ENCODE measurements around the gene SAMD3. TPM values are rescaled to one million over a fixed set of nuclear protein-coding genes. Genes with fewer than 3 reads are reported as not detected.

Gene SAMD3
- total RNA-seq, 1 experiment from 2014 or later, result 0.39 TPM

- H3K4me3 Mint-ChIP-seq, result no peak overlapping the region
- H4K8ac ChIP-seq (replicated peaks; ENCODE audit: insufficient read length, low read depth, low read length), result no peak overlapping the region
Measured at GRCh38 chr6:130185658-130186057, 37.1 kb downstream of the SAMD3 start.

More at GRCh38 chr6:130185658-130186057, 37.1 kb downstream of the SAMD3 start:
- Histone ChIP-seq H3K79me1 (ENCODE audit: insufficient read depth, low read depth, low read length, poor library complexity, severe bottlenecking) (no peaks in the 10 kb centered on the region), H3K9ac (ENCODE audit: extremely low read depth, insufficient read length, low read length) (no peak overlapping the region), H2BK5ac (ENCODE audit: insufficient read length, low read length) (no peak overlapping the region), H3K14ac (ENCODE audit: insufficient read depth, low read length) (no peak overlapping the region), H2BK12ac (ENCODE audit: insufficient read length, low read depth, low read length) (no peak overlapping the region), H3K18ac (ENCODE audit: insufficient read length, low read depth, low read length) (no peak overlapping the region), H3K79me2 (ENCODE audit: insufficient read depth, low read length) (no peaks in the 10 kb centered on the region), H3K27ac (ENCODE audit: insufficient read length, low read depth, low read length) (no peak overlapping the region), H3K23me2 (ENCODE audit: insufficient read length, low read depth, low read length, poor library complexity, severe bottlenecking) (no peaks in the 10 kb centered on the region), H3K27me3 (ENCODE audit: insufficient read depth, low read length) (no peaks in the 10 kb centered on the region), H2BK15ac (ENCODE audit: low read depth, low read length) (no peak overlapping the region), H3K23ac (ENCODE audit: insufficient read length, low read depth, low read length) (no peak overlapping the region), H3K4me2 (ENCODE audit: insufficient read depth, insufficient read length, low read length) (no peak overlapping the region), H4K5ac (ENCODE audit: insufficient read length, low read depth, low read length) (no peak overlapping the region), H4K91ac (ENCODE audit: insufficient read length, low read depth, low read length) (no peak overlapping the region), H3K56ac (ENCODE audit: insufficient read length, low read depth, low read length) (no peak overlapping the region), H3K4me1 (ENCODE audit: insufficient read depth, low read length) (no peaks in the 10 kb centered on the region), H2AFZ (ENCODE audit: low read length) (no peak overlapping the region), H4K20me1 (ENCODE audit: control insufficient read depth, insufficient read depth, insufficient read length) (no peaks in the 10 kb centered on the region), H2BK120ac (ENCODE audit: low read depth, low read length, poor library complexity, severe bottlenecking) (no peak overlapping the region), H3T11ph (ENCODE audit: low read length) (no peak overlapping the region), H3K4ac (ENCODE audit: low read depth, low read length) (no peak overlapping the region), H2AK5ac (ENCODE audit: insufficient read length, low read length) (no peak overlapping the region), H3K9me3 (ENCODE audit: control insufficient read depth, low read depth, low read length) (no peaks in the 10 kb centered on the region), H2BK20ac (ENCODE audit: low read depth, low read length, poor library complexity, severe bottlenecking) (no peak overlapping the region)
- Mint-ChIP-seq H3K27ac (no peak overlapping the region), H3K36me3 (ENCODE audit: insufficient read depth in 1 of 3, low read depth in 3 of 3) (peaks cover 0 to 18% (median 11%) of the 10 kb centered on the region in 3 experiments; a peak in 5 of 7 replicates), H3K4me1 (peaks cover 9 to 18% of the 10 kb centered on the region in 2 experiments), H3K9me3 (peaks cover 4 to 6% of the 10 kb centered on the region in 2 experiments; a peak in 4 of 5 replicates), H3K27me3 (ENCODE audit: low read depth) (no peaks in the 10 kb centered on the region)
- no peak for DNase-seq
- no CpG with 5 or more reads among the region's 3 CpGs for WGBS (ENCODE audit: extremely low coverage, insufficient read length, low lambda C conversion rate)
- no peak for TF ChIP-seq CTCF (conservative IDR thresholded peaks at IDR 0.05)
